HL-60 (cell line): Measurements from ENCODE around the gene ABCG2.

Experiments
- CTCF ChIP-seq: IDR thresholded peaks from one replicate; pipeline ENCODE4 v1.5.1; 2011; ENCODE audit warnings: low read length, control low read depth, inconsistent platforms; ENCODE audit not compliant: insufficient read depth
- GABPA ChIP-seq: IDR thresholded peaks from 2 replicates; pipeline ENCODE4 v1.6.1; 2012; ENCODE audit warnings: low read depth
- POLR2AphosphoS5 ChIP-seq: IDR thresholded peaks from 2 replicates; pipeline ENCODE4 v1.6.1; 2012; ENCODE audit warnings: low read depth
- REST ChIP-seq: IDR thresholded peaks from 2 replicates; pipeline ENCODE4 v1.6.1; 2012; ENCODE audit warnings: low read depth; ENCODE audit not compliant: insufficient replicate concordance
- SPI1 ChIP-seq: IDR thresholded peaks from 2 replicates; pipeline ENCODE4 v1.6.1; 2012; ENCODE audit warnings: low read depth, mild to moderate bottlenecking, borderline replicate concordance

GRCh38 chr4:88090898-88091297, 67.5 kb downstream of the ABCG2 start:
- TF ChIP-seq REST (no peak), CTCF (no peak), GABPA (no peak), POLR2AphosphoS5 (no peak), SPI1 (no peak)
